Measurements from ENCODE around the gene SARS2.
"Not testable (repeated sequence)": the region's sequence is repeated elsewhere in the genome, so short reads cannot be mapped to it uniquely, and the experiment has no call there.

SARS2 gene

GRCh38 chr19:38890686-38891085 is 39.9 kb downstream of the SARS2 start:
- no peak for FAIRE-seq

DNA sequence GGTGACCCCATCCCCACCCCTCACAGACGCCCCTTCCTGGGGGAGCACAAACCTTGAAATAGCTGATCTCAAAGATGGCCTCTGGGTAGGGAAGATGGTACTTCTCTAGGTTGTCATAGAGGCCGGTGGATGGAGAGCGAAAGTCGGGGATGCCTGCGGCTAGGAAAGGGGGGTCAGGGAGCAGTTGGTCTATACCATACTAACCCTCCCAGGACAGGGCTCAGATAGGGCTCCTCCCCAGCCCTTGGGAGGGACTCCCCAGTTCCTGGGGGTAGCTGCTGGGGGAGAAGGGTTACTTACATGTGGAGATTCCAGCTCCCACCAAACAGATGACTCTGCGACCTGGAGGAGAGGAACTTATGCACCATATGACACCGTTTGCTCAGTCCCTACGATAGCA is 40.8 kb downstream of the SARS2 start:
- no peak for FAIRE-seq

GRCh38 chr19:38888876-38889275 is 41.7 kb downstream of the SARS2 start:
- no peak for FAIRE-seq

- FAIRE-seq = not testable (repeated sequence)
Measured at GRCh38 chr19:38884691-38885090, 45.9 kb downstream of the SARS2 start.

- no peak for FAIRE-seq
Measured at GRCh38 chr19:38883286-38883685, 47.3 kb downstream of the SARS2 start.

DNA sequence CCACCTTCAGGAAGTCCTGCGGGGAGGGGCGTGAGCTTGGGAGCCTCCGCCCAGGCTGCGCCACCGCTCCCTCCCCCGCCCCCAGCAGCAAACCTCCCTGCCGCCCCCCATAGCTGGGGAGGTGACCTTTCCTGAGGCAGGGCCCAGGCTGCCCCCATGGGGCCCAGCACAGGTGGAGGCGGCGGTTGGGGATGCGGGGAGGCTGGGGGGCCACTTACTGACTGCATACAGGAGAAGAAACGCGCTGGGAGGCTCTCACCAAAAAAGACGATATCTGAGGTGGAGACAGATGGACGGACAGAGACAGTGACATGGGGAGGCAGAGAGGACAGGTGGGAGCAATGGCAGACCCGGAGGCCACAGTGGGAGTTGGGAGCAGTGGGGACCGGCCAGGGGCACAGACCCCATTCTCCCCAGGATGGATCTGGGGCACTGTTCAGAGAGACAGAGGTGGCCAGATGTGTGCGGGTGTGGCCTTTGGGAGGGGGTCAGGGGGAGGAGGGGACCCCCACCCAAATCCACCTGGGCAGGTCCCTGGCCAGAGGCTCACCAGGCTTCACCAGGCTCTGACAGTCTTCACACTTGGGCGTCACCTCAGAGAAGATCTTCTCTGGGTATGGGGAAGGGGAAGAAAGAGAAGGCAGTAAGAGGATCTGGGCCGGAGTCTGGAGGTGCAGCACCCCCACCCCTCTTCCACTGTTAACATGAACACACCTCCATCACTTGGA is 49.5 kb downstream of the SARS2 start:
- no peak for FAIRE-seq

DNA sequence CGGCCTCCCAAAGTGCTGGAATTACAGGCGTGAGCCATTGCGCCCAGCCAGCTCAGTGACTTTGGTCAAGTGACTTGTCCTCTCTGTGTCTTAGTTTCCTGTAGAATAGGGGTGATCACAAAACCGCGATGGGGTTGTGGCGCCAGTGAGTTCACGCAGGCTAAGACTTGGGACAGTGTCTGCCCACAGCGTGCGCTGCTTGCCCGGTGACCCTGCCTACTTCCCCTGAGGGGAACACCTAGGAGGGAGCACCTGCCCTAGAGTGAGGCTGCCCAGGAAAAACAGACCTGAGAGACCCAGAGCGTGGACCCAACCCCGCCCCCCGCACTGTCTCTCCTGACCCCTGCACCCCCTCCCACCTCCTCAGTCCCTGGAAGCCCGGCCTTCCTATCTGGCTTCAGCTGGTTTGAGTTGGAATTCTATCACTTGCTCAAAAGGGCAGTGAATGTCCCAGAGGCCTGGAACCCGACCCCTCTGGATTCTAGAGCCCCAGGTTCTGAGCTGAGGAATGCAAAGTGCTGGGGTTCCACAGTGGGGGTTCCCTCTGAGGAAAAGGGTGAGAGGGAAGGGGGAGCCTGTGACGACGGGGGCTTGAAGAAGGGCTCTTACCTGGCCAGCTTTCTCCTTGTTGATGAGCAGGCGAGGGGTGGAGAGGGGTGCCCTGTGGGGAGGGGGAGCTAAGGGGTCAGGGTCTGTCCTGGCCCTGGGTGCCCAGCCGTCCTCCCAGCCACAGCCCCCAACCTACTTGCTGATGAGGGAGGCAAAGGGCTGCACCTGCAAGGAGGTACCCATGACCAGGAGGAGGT is 50.3 kb downstream of the SARS2 start:
- no peak for FAIRE-seq

DNA sequence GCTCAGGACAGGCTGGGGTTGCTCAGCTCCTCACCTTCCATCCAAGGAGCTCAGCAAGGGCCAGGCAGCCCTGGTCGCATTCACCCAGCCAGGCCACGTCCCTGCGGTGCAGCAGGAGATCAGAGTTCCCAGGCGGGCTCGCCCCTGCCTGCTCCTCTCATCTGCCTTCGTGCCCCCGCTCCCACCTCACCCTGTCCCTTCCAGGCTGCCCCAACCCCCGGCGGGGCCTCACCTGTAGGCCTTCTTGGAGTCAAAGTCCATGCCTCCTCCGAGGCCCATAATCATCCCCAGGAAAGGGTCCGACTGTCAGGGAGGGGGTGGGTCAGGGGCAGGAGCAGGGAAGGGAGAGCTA is 51.2 kb downstream of the SARS2 start:
- no peak for FAIRE-seq

DNA sequence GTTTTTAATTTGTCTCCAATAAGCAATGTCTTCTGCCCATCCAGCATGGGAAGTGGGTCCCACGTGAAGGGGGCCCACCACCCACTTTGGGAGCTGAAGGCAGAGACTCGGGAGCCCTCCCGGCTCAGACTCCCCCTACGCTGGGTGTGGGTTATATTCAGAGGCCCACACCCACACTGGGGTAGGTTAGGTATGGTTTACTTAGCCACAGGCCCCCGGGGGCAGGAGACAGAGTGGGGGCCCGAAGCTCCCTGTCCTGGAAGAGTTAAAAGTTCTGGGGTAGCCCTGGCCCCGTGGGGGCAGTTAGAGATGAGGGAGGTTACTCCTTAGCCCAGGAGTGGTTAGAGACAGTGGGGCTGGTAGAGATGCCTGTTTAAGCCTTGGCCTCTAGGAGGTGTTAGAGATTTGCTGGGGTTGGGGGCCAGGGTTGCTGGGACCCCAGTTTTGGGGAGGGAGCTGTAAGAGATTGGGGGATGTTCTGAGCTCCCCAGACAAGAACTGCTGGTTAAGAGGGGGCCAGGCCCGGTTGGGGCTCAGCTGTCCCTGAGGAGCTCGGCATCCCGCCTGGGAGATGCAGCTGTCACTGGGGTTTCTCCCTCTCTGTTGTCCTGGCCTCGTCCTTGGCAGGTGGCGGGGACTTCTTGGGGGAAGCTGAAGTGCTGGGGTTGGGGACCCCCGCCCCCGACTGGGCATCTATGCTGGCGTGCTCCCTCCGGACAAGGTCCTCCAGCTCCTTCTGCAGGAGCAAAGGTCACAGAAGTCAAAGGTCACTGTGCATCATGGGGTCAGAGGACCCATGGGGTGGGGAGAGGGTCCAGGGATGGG is 51.8 kb downstream of the SARS2 start:
- FAIRE-seq = no peak

- no peak for FAIRE-seq
Measured at GRCh38 chr19:38877781-38878574, 52.6 kb downstream of the SARS2 start, which contains the start of gene RINL. Gene RINL (minus strand): TSS chr19:38878275. CDS start chr19:38876742, 1,533 bp downstream.

DNA sequence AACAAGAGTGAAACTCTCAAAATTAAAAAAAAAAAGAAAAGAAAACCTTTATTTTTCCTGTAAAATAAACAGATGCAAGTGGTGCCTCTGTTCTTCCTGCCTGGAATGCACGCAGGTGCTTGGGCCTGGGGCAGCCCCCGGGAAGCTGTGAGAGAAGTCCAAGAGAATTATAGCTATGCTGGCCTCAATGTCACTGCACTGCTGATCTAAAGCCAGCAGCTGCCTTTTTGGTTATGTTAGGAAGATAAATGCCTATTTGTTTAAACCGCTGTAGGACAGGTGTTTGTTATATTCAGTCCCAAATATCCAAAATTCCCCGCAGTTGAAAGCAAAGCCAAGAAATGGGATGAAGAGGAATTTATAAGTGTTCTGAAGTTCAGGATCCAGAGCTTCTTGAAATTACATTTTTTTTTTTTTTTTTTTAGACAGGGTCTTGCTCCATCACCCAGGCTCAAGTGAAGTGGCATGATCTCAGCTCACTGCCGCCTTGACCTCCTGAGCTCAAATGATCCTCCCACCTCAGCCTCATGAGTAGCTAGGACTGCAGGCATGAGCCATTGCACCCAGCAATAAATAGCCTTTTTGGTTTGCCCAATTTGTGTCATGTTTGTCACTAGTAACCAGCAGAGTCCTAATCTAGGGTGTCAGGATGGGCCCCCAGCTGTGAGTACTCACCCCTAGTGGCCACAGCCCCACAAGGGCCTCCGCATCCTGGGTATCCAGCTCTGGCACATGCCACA is 54.7 kb downstream of the SARS2 start:
- no peak for FAIRE-seq

GRCh38 chr19:38873400-38873799 is 57.2 kb downstream of the SARS2 start:
- FAIRE-seq = not testable (repeated sequence)

DNA sequence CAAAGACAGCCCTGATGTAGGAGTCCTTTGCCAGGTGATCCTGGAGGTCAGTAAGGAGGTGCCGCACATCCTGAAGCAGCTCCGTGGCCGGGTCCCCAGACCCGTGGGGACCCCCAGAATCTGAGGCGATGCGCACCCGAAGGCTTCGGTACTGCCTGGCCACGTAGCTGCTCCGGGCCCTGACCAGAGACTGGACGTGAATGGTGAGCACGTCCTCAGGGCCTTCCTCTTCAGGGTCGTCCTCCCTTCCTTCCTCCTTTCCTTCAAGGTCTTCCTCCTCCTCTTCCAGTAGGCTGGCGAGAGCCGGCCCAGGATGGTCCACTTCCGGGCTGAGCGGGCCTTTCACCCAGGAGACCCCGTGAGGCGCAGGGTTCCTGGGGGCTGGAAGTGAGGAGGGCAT is 60.0 kb downstream of the SARS2 start:
- no peak for FAIRE-seq

- no peak for FAIRE-seq
Measured at GRCh38 chr19:38869836-38870607, 60.5 kb downstream of the SARS2 start.

DNA sequence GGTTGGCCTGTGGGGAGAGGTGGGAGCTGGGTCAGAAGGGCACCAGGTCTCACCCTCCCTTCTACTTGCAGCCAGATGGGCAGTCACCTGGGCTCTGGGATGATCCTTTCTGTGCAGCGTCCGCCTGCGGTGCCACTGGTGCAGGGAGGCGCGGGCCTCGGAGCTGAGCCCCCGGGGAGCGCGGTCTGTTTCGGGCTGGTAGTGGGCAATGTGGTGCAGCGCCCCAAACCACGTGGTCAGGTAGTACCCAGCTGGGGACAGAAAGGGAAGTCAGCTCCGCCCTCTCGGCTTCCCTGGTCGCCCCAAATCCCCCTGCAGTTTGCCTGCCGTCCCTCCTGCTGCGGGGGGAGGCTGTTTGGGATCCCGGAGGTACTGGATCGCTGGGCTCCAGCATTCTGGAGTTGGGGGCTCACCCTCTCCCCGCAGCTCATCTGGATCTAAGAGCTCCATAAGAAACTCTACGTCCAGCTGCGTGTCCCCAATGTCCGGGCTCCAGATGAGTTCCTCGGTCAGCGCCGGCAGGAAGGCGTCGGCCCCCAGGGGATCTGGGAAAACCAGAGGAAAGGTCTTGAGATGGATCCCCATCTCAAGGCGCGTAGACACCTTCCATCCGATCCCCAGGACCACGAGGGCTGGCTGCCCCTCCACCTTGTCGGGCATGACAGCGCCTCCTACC is 61.3 kb downstream of the SARS2 start:
- FAIRE-seq = no peak

DNA sequence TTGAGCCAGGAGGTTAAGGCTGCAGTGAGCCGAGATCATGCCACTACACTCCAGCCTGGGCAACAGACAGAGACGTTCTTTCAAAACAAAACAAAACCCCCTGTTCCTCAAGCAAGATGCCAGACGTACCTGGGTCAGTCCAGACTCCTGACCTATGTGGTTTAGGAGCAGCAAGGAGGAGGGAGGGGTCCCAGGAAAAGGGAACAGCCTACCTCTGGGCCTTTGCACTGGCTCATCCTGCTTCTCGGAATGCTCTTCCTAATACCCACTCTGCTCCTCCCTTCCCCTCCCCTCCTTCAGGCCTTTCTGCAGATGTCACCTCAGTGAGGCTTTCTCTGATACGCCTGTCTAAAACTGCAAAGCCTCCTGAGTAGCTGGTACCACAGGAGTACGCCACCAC is 62.0 kb downstream of the SARS2 start:
- FAIRE-seq = no peak

DNA sequence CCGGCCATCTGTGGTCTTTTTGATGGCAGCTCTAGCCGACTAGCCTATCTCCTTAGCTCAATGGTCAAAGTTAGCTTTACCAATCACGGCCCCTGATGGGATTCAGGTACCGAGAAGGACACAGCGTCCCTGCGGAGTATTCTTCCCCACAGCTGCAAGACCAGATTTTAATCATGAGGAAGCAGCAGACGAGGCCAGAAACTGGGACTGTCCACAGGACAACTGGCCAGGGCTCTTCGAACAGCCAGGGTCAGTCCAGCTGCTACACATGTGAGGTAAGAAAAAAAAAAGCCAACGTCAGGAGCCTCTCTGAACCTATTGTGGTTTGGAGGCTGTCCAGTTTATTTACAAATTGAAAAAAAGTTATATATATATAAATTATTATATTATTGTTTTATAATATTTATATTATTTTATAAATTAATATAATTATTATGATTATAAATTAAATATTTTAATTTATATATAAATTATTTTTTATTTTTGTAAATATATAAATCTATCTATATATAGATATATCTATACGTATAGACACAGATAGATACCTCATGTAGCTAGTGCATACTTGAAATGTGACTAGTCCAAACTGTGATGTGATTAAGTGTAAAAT is 63.3 kb downstream of the SARS2 start:
- no peak for FAIRE-seq

All from islet of Langerhans (tissue), 1 donor.